Measurements from ENCODE around the gene C1orf198. TPM values are rescaled to one million over a fixed set of nuclear protein-coding genes. Genes with fewer than 3 reads are reported as not detected.

Gene C1orf198
- 10 to 100 TPM in 1 of 2 donors, 1 to 10 TPM in 1; 3.7 to 20.6 TPM for total RNA-seq
- 3.4 to 6.5 reads per million in 2 donors for total RNA-seq

- Mint-ChIP-seq H3K27me3 (peaks cover 22% of the 10 kb centered on the region), H3K27ac (no peak within 1 kb of the TSS), H3K36me3 (ENCODE audit: low read depth) (no peaks in the 10 kb centered on the region), H3K4me3 (peak within 1 kb of the TSS; percentile 92), H3K4me1 (peaks cover 20% of the 10 kb centered on the region)
- ATAC-seq (peak; percentile 95), DNase-seq (peak; percentile 64 to 79 (median 76))
- H3K9me3 ChIP-seq (ENCODE audit: control insufficient read depth, low read length, poor library complexity, severe bottlenecking): no peaks in the 10 kb centered on the region
Observed at GRCh38 chr1:230867903-230868735, at the start of gene C1orf198. Gene C1orf198, minus strand, starts transcription at chr1:230868521. Its CDS starts 9 bp downstream, at chr1:230868512.

- Mint-ChIP-seq H3K4me1 (no peaks in the 10 kb centered on the region), H3K27ac (peak overlapping the region; percentile 66), H3K4me3 (no peak overlapping the region), H3K36me3 (ENCODE audit: low read depth) (peaks cover 14% of the 10 kb centered on the region), H3K27me3 (no peaks in the 10 kb centered on the region)
- no peaks in the 10 kb centered on the region for H3K9me3 ChIP-seq (ENCODE audit: control insufficient read depth, low read length, poor library complexity, severe bottlenecking)
- ATAC-seq: peak; percentile 72
- DNase-seq: peak; percentile 45 to 61 (median 49)
Observed at GRCh38 chr1:230917284-230918135, 49.2 kb upstream of the C1orf198 start.

DNA sequence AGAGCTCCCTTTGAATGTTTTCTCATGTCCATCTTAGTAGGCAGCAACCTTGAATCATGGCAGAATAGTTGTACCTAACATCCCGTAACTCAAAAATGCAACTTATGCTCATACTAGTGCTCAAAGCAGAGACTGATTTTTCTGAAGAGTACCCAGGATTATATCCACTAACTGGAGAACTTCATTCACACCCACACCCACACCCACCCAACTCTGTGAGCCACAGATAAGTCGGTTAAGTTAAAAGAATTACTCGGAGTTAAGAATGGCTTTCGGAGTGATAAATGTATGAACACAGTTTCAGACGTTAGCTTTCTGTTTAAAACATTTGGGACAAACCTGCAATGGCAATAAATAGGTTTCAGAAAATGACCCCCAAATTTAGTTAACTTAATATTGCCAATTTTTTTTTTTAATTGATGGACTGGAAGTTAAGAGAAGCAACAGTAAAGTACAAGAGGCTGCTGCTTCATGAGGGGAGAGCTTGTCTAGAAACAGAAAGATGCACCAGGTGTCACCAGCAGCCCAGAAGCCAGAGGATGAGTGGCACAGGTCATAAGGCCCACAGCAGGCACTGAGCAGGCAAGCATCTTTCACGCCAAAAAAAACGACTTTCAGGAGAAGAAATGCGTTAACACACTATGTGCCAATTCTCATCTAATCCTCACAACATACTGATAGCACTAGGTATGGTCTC is 48.4 kb upstream of the C1orf198 start:
- H3K27ac Mint-ChIP-seq: peak overlapping the region; percentile 66
- DNase-seq: no peak
- H3K36me3 Mint-ChIP-seq (ENCODE audit: low read depth): peaks cover 7% of the 10 kb centered on the region
- no peaks in the 10 kb centered on the region for H3K9me3 ChIP-seq (ENCODE audit: control insufficient read depth, low read length, poor library complexity, severe bottlenecking)
- no peaks in the 10 kb centered on the region for H3K27me3 Mint-ChIP-seq
- H3K4me3 Mint-ChIP-seq: no peak overlapping the region
- no peaks in the 10 kb centered on the region for H3K4me1 Mint-ChIP-seq
- no peak for ATAC-seq

DNA sequence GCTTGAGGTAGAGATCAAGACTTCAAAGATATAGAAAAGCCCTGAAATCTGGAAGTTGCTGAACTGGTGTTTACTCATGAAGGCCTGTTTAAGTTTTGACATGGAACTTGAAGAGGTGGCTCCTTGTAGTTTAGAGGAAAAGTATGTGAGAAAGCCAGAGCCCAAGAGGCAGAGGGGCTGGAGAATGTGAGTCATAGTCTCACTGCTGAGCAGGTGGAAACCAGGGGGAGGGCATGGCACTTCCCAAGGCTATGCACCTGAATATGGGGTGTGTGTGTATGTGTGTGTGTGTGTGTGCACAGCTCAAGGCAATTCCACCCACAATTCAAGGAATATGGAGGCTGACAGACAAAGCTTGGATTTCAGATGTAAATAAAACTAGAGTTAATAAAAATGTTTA is 46.8 kb upstream of the C1orf198 start:
- ATAC-seq: no peak
- no peak overlapping the region for H3K27ac Mint-ChIP-seq

GRCh38 chr1:230913496-230913895 is 45.2 kb upstream of the C1orf198 start:
- ATAC-seq: no peak
- H3K27ac Mint-ChIP-seq: no peak overlapping the region
- peaks cover 4% of the 10 kb centered on the region for H3K4me1 Mint-ChIP-seq
- no peaks in the 10 kb centered on the region for H3K9me3 ChIP-seq (ENCODE audit: control insufficient read depth, low read length, poor library complexity, severe bottlenecking)
- H3K4me3 Mint-ChIP-seq: no peak overlapping the region
- no peak for DNase-seq
- H3K27me3 Mint-ChIP-seq: no peaks in the 10 kb centered on the region
- peaks cover 10% of the 10 kb centered on the region for H3K36me3 Mint-ChIP-seq (ENCODE audit: low read depth)

More for the DNA sequence above, 46.8 kb upstream of the C1orf198 start:
- Mint-ChIP-seq H3K27me3 (no peaks in the 10 kb centered on the region), H3K36me3 (ENCODE audit: low read depth) (peaks cover 9% of the 10 kb centered on the region), H3K4me1 (peaks cover 2% of the 10 kb centered on the region), H3K4me3 (no peak overlapping the region)
- no peak for DNase-seq
- no peaks in the 10 kb centered on the region for H3K9me3 ChIP-seq (ENCODE audit: control insufficient read depth, low read length, poor library complexity, severe bottlenecking)

- H3K9me3 ChIP-seq (ENCODE audit: control insufficient read depth, low read length, poor library complexity, severe bottlenecking): no peaks in the 10 kb centered on the region
- no peak for ATAC-seq
- Mint-ChIP-seq H3K4me3 (no peak overlapping the region), H3K27me3 (no peaks in the 10 kb centered on the region), H3K27ac (peak overlapping the region; percentile 69), H3K36me3 (ENCODE audit: low read depth) (peaks cover 12% of the 10 kb centered on the region), H3K4me1 (peaks cover 4% of the 10 kb centered on the region)
- no peak for DNase-seq
Observed at GRCh38 chr1:230910755-230911117, 42.4 kb upstream of the C1orf198 start.

- H3K9me3 ChIP-seq (ENCODE audit: control insufficient read depth, low read length, poor library complexity, severe bottlenecking): no peaks in the 10 kb centered on the region
- Mint-ChIP-seq H3K4me1 (peaks cover 4% of the 10 kb centered on the region), H3K4me3 (no peak overlapping the region), H3K27me3 (no peaks in the 10 kb centered on the region), H3K27ac (peak overlapping the region; percentile 69), H3K36me3 (ENCODE audit: low read depth) (peaks cover 14% of the 10 kb centered on the region)
- no peak for ATAC-seq
- DNase-seq: no peak
Observed at GRCh38 chr1:230909974-230910754, 41.8 kb upstream of the C1orf198 start.

- ATAC-seq: no peak
- DNase-seq: no peak
- peaks cover 12% of the 10 kb centered on the region for H3K36me3 Mint-ChIP-seq (ENCODE audit: low read depth)
- no peaks in the 10 kb centered on the region for H3K9me3 ChIP-seq (ENCODE audit: control insufficient read depth, low read length, poor library complexity, severe bottlenecking)
- H3K27ac Mint-ChIP-seq: no peak overlapping the region
- peaks cover 7% of the 10 kb centered on the region for H3K4me1 Mint-ChIP-seq
- H3K27me3 Mint-ChIP-seq: no peaks in the 10 kb centered on the region
- no peak overlapping the region for H3K4me3 Mint-ChIP-seq
Observed at GRCh38 chr1:230907472-230908205, 39.3 kb upstream of the C1orf198 start.

GRCh38 chr1:230906226-230906625 is 37.9 kb upstream of the C1orf198 start:
- Mint-ChIP-seq H3K4me3 (no peak overlapping the region), H3K36me3 (ENCODE audit: low read depth) (peaks cover 13% of the 10 kb centered on the region), H3K27ac (no peak overlapping the region), H3K4me1 (peaks cover 7% of the 10 kb centered on the region), H3K27me3 (no peaks in the 10 kb centered on the region)
- DNase-seq (no peak), ATAC-seq (no peak)
- no peaks in the 10 kb centered on the region for H3K9me3 ChIP-seq (ENCODE audit: control insufficient read depth, low read length, poor library complexity, severe bottlenecking)

DNA sequence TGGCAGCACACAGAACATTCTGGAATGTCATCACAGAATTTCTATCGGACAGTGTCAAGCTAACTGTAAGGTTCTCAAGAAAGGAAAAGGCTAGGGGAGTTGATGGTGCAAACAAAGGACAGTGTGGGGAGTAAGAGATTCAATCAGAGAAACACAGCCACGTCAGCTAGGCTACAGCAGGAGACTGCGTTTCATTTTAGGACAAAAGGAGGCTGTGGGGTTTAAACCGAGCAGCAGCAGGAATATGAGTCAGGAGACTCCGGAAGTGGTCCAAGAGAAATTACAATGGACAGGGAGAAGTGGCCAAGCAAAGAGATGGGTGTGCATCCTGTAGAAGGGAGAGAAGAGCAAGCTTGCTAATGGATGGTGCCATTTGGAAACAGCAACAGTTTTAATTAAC is 37.4 kb upstream of the C1orf198 start:
- no peak for ATAC-seq
- peak overlapping the region; percentile 29 for H3K27ac Mint-ChIP-seq

GRCh38 chr1:230902349-230902923 is 34.1 kb upstream of the C1orf198 start:
- ATAC-seq (no peak), DNase-seq (no peak)
- H3K27me3 Mint-ChIP-seq: no peaks in the 10 kb centered on the region
- peaks cover 8% of the 10 kb centered on the region for H3K36me3 Mint-ChIP-seq (ENCODE audit: low read depth)
- H3K4me1 Mint-ChIP-seq: peaks cover 2% of the 10 kb centered on the region
- H3K9me3 ChIP-seq (ENCODE audit: control insufficient read depth, low read length, poor library complexity, severe bottlenecking): no peaks in the 10 kb centered on the region
- no peak overlapping the region for H3K4me3 Mint-ChIP-seq
- no peak overlapping the region for H3K27ac Mint-ChIP-seq

More for the DNA sequence above, 37.4 kb upstream of the C1orf198 start:
- H3K27me3 Mint-ChIP-seq: no peaks in the 10 kb centered on the region
- H3K9me3 ChIP-seq (ENCODE audit: control insufficient read depth, low read length, poor library complexity, severe bottlenecking): no peaks in the 10 kb centered on the region
- no peak for DNase-seq
- peaks cover 7% of the 10 kb centered on the region for H3K4me1 Mint-ChIP-seq
- H3K36me3 Mint-ChIP-seq (ENCODE audit: low read depth): peaks cover 13% of the 10 kb centered on the region
- H3K4me3 Mint-ChIP-seq: no peak overlapping the region

Measured in T-helper 17 cell (primary cell).